Tibial nerve (tissue), 4 donors: Measurements from ENCODE around the gene FNBP1L. TPM values are rescaled to one million over a fixed set of nuclear protein-coding genes. Genes with fewer than 3 reads are reported as not detected.

Experiments used
- DNase-seq, 2 donors: peaks; one replicate each; pipeline ENCODE4 v3.0.0-alpha.2; 2019; ENCODE audit warnings: low spot score in 2 of 2
- H3K27ac ChIP-seq, 4 donors: fragments of 200-600 bp; sonication (generic) in 3 of 4; one replicate each; pipeline ENCODE4 v1.5.1; 2017 to 2019; ENCODE audit warnings: mild to moderate bottlenecking in 1 of 4
- H3K27me3 ChIP-seq, 2 donors: fragments of 200-600 bp; sonication (generic) in 1 of 2; one replicate each; pipeline versions ENCODE4 v1.5.1 to v1.6.0; 2017 to 2019
- H3K36me3 ChIP-seq, 3 donors: fragments of 200-600 bp; sonication (generic); one replicate each; pipeline ENCODE4 v1.5.1; 2018 to 2019
- H3K4me1 ChIP-seq, 4 donors: fragments of 200-600 bp; sonication (generic) in 3 of 4; one replicate each; pipeline ENCODE4 v1.5.1; 2017 to 2019
- H3K4me3 ChIP-seq, 4 donors: fragments of 200-600 bp; sonication (generic) in 3 of 4; one replicate each; pipeline ENCODE4 v1.5.1; 2017 to 2019; ENCODE audit warnings: mild to moderate bottlenecking in 1 of 4, moderate library complexity in 1 of 4
- H3K9me3 ChIP-seq, 4 donors: fragments of 200-600 bp; sonication (generic) in 3 of 4; one replicate each; pipeline ENCODE4 v1.5.1; 2017 to 2019
- EP300 ChIP-seq, 2 donors: sonication (generic); formaldehyde crosslinking; IDR thresholded peaks; one replicate each; pipeline ENCODE4 v1.6.1; 2017; ENCODE audit warnings: antibody characterized with exemption in 2 of 2, mild to moderate bottlenecking in 1 of 2
- POLR2A ChIP-seq, 2 donors: fragments of 450-650 bp; IDR thresholded peaks; one replicate each; pipeline ENCODE4 v1.6.1; 2017; ENCODE audit warnings: antibody characterized with exemption in 2 of 2, mild to moderate bottlenecking in 2 of 2, moderate library complexity in 2 of 2
- WGBS, 2 donors: methylation state at CpG; one replicate each; pipeline ENCODE4 v1.1.5; 2018; 5-methylcytosine and 5-hydroxymethylcytosine counted together
- total RNA-seq, 4 donors: library from RNA; depleted of rRNA; stranded (reverse); fragments of >200 nt; gene quantifications; one replicate each; pipeline ENCODE4 v1.1.0, GENCODE V29; 2016
- TF ChIP-seq, protein P1 (sequence below), 5 experiments: fragments of 200-600 bp in 3 of 5; fragments of 450-650 bp in 2 of 5; sonication (generic) in 3 of 5; IDR thresholded peaks; one replicate each; pipeline ENCODE4 v1.5.1; 2016 to 2019; ENCODE audit warnings: antibody characterized with exemption in 5 of 5, mild to moderate bottlenecking in 3 of 5, moderate library complexity in 2 of 5

FNBP1L gene
- total RNA-seq, 4 donors from 2014 or later, result 18.3 to 23.2 (median 20.5) TPM

DNA sequence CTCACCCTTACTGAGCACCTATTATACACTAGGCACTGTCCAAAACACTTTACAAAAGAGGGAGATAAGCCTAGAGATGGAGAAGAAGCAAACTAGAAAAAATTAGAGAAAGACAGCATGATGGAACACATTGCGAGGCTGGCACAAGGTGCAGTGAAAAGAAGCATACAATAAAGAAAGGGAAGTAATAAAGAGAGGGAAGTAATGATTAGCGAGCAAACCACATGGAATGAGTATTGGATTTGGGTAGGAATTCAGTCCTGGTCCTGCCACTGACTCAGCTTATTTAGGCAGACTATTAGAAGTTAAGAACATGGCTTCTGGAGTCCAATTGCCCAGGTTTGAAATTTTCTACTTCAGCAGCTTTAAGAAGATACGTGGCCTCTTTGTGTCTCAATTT, 32.6 kb upstream of the FNBP1L start:
- H3K4me3 ChIP-seq, result no peak overlapping the region
- peaks cover 0 to 8% (median 0%) of the 10 kb centered on the region in 4 donors for H3K4me1 ChIP-seq
- no peaks in the 10 kb centered on the region for H3K36me3 ChIP-seq
- no peaks in the 10 kb centered on the region for H3K27me3 ChIP-seq
- WGBS, 2 donors, result 71 to 77% methylated on average over 3 of the region's 3 CpGs
- H3K27ac ChIP-seq, result peak overlapping the region in 2 of 4 donors; percentile 25 to 39
- DNase-seq, result no peak
- TF ChIP-seq EP300 (IDR thresholded peaks at IDR 0.05) (no peak), POLR2A (IDR thresholded peaks at IDR 0.05) (no peak)
- TF ChIP-seq, protein P1, sequence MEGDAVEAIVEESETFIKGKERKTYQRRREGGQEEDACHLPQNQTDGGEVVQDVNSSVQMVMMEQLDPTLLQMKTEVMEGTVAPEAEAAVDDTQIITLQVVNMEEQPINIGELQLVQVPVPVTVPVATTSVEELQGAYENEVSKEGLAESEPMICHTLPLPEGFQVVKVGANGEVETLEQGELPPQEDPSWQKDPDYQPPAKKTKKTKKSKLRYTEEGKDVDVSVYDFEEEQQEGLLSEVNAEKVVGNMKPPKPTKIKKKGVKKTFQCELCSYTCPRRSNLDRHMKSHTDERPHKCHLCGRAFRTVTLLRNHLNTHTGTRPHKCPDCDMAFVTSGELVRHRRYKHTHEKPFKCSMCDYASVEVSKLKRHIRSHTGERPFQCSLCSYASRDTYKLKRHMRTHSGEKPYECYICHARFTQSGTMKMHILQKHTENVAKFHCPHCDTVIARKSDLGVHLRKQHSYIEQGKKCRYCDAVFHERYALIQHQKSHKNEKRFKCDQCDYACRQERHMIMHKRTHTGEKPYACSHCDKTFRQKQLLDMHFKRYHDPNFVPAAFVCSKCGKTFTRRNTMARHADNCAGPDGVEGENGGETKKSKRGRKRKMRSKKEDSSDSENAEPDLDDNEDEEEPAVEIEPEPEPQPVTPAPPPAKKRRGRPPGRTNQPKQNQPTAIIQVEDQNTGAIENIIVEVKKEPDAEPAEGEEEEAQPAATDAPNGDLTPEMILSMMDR (IDR thresholded peaks at IDR 0.05), result no peak
- no peaks in the 10 kb centered on the region for H3K9me3 ChIP-seq

DNA sequence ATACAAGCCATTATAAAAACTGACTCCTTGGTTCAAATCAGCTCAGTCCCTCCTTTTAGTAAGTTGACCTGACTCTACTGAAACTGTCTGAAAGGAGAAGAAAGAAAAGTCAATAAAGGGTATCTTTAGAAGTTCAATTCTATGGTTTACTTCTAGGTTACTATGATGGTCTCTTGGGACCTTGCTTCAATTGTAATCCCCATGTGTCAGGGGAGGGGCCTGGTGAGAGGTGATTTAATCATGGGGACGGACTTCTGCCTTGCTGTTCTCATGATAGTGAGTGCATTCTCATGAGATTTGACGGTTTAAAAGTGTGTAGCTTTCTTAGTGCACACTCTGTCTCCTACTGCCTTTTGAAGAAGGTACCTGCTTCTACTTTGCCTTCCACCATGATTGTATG, 31.7 kb upstream of the FNBP1L start:
- Histone ChIP-seq H3K27me3 (no peaks in the 10 kb centered on the region), H3K9me3 (no peaks in the 10 kb centered on the region), H3K36me3 (no peaks in the 10 kb centered on the region), H3K27ac (no peak overlapping the region), H3K4me1 (peaks cover 0 to 8% (median 0%) of the 10 kb centered on the region in 4 donors), H3K4me3 (no peak overlapping the region)
- WGBS, 2 donors, result 92 to 97% methylated on average over 2 of the region's 2 CpGs
- TF ChIP-seq EP300 (IDR thresholded peaks at IDR 0.05), result no peak
- TF ChIP-seq POLR2A (IDR thresholded peaks at IDR 0.05), result no peak
- TF ChIP-seq, protein P1 (IDR thresholded peaks at IDR 0.05), result no peak
- no peak for DNase-seq

DNA sequence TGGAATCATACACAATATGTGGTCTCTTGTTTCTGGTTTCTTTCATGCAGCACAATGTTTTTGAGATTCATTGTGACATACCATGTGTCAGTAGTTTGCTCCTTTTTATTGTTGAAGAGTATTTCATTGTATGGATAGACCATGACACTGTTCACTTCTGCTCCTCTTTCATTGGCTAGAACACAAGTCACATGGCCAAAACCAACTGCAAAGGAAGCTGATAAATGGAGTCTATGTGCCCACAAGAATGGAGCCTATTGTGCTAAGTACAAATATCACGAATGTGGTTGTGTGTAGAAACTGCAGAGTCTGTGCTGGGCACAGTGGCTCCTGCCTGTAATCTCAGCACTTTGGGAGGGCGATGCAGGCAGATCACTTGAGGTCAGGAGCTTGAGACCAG, 28.6 kb upstream of the FNBP1L start:
- Histone ChIP-seq H3K27me3 (no peaks in the 10 kb centered on the region), H3K4me1 (peaks cover 0 to 8% (median 0%) of the 10 kb centered on the region in 4 donors), H3K36me3 (no peaks in the 10 kb centered on the region), H3K9me3 (no peaks in the 10 kb centered on the region), H3K27ac (peak overlapping the region in 1 of 4 donors; percentile 17), H3K4me3 (no peak overlapping the region)
- TF ChIP-seq, protein P1 (IDR thresholded peaks at IDR 0.05), result no peak
- no peak for TF ChIP-seq EP300 (IDR thresholded peaks at IDR 0.05)
- no peak for TF ChIP-seq POLR2A (IDR thresholded peaks at IDR 0.05)
- DNase-seq, result no peak
- 39 to 58% methylated on average over 2 of the region's 2 CpGs for WGBS, 2 donors

DNA sequence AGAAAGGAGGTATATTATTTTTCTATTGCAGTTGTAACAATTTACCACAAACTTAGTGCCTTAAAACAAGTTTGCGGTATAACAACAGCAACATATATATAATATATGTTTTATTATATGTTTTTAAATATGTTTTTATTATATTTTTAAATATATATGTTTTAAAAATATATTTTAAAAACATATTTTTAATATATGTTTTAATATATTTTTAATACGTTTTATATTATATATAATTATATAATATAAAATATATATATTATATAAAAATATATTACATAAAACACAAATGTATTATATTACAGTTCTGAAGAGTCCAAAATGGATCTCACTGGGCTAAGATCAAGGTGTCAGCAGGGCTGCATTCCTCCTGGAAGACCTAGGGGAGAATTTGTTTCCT, 27.5 kb upstream of the FNBP1L start:
- peaks cover 0 to 3% (median 0%) of the 10 kb centered on the region in 4 donors for H3K4me1 ChIP-seq
- no peak overlapping the region for H3K4me3 ChIP-seq
- H3K36me3 ChIP-seq, result no peaks in the 10 kb centered on the region
- TF ChIP-seq POLR2A (IDR thresholded peaks at IDR 0.05) (no peak), EP300 (IDR thresholded peaks at IDR 0.05) (no peak)
- TF ChIP-seq, protein P1 (IDR thresholded peaks at IDR 0.05), result no peak
- no peak overlapping the region for H3K27ac ChIP-seq
- no peaks in the 10 kb centered on the region for H3K9me3 ChIP-seq
- H3K27me3 ChIP-seq, result no peaks in the 10 kb centered on the region
- WGBS, 2 donors, result 95 to 99% methylated on average over 2 of the region's 2 CpGs
- DNase-seq, result no peak

DNA sequence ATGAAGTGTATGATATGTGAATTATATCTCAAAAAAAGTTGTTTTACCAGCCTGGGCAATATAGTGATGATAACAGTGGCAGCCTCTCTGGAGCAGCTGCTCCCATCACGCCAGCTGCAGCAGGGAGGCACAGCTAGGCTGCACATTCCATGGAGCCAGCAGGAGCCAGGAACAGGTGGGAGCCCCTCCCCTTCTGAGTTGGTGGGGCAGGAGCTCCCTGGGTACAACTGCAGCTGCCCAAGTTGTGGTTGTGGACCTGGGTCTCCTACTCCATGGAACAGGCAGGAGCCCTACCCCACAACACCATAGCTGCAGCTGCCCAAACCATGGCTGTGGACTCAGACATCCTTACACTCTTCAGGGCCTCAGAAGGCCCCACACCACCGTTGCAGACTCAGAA, 21.7 kb upstream of the FNBP1L start:
- H3K9me3 ChIP-seq, result no peaks in the 10 kb centered on the region
- TF ChIP-seq, protein P1 (IDR thresholded peaks at IDR 0.05), result no peak
- no peak for TF ChIP-seq POLR2A (IDR thresholded peaks at IDR 0.05)
- TF ChIP-seq EP300 (IDR thresholded peaks at IDR 0.05), result no peak
- WGBS, 2 donors, result 73 to 83% methylated on average over 2 of the region's 2 CpGs
- no peaks in the 10 kb centered on the region for H3K4me1 ChIP-seq
- no peaks in the 10 kb centered on the region for H3K36me3 ChIP-seq
- no peak overlapping the region for H3K4me3 ChIP-seq
- no peak for DNase-seq
- H3K27ac ChIP-seq, result no peak overlapping the region
- no peaks in the 10 kb centered on the region for H3K27me3 ChIP-seq
